B cell (primary cell): Measurements from ENCODE around the gene DENND2C. TPM values are rescaled to one million over a fixed set of nuclear protein-coding genes. Genes with fewer than 3 reads are reported as not detected.

ENCODE experiments used
- ATAC-seq: fragments of 200-7000 bp; cut with Tn5 transposase; one replicate; pipeline ENCODE4 v1.10.0; 2021; ENCODE audit warnings: low read depth, mild to moderate bottlenecking, moderate number of reproducible peaks, moderate library complexity
- CTCF ChIA-PET: fragments of 350-600 bp; sonication (Branson Sonifier 250); formaldehyde crosslinking; loops from one replicate; lab custom pipeline; 2021; ENCODE audit warnings: antibody characterized with exemption, inconsistent platforms; lab: Charles Lee
- POLR2A ChIA-PET: fragments of 350-600 bp; sonication (Branson Sonifier 250); formaldehyde crosslinking; loops from one replicate; lab custom pipeline; 2021; ENCODE audit warnings: antibody characterized with exemption; lab: Charles Lee
- DNase-seq: peaks from one replicate; pipeline ENCODE4 v3.0.0; 2013
- H2AFZ ChIP-seq: 2 replicates; pipeline ENCODE4 v1.6.1; 2012; ENCODE audit warnings: mild to moderate bottlenecking, low read depth, low read length; ENCODE audit not compliant: insufficient read depth, poor library complexity, severe bottlenecking
- H3K27ac ChIP-seq, 2 donors: 1 replicate in 1 of 2; 2 replicates in 1 of 2; pipeline ENCODE4 v1.5.1; 2012 to 2013; ENCODE audit warnings: low read length in 2 of 2, mild to moderate bottlenecking in 2 of 2, moderate library complexity in 1 of 2
- H3K27me3 ChIP-seq, 4 experiments: fragments of 200-600 bp in 1 of 4; sonication (generic) in 1 of 4; replicated peaks in 1 of 4; 1 replicate in 2 of 4; 2 replicates in 2 of 4; pipeline versions ENCODE4 v1.6.1 to v1.7.0; 2013 to 2016; ENCODE audit warnings: low read length in 3 of 4, mild to moderate bottlenecking in 2 of 4, mixed read lengths in 1 of 4, moderate library complexity in 1 of 4; ENCODE audit not compliant: insufficient read depth in 4 of 4, control insufficient read depth in 3 of 4; ENCODE audit errors: control extremely low read depth in 1 of 4
- H3K36me3 ChIP-seq, 2 experiments: replicated peaks in 1 of 2; 1 replicate in 1 of 2; 2 replicates in 1 of 2; pipeline versions ENCODE4 v1.6.1 to v1.7.1; 2013; ENCODE audit warnings: low read length in 1 of 2; ENCODE audit not compliant: insufficient read depth in 2 of 2, control insufficient read depth in 1 of 2; ENCODE audit errors: control extremely low read depth in 1 of 2, extremely low read depth in 1 of 2
- H3K4me1 ChIP-seq, 2 donors: fragments of 200-600 bp in 1 of 2; sonication (generic) in 1 of 2; 1 replicate in 1 of 2; 2 replicates in 1 of 2; pipeline versions ENCODE4 v1.5.1 to v1.6.1; 2013 to 2017; ENCODE audit warnings: low read length in 2 of 2; ENCODE audit not compliant: control insufficient read depth in 2 of 2, insufficient read depth in 2 of 2
- H3K4me2 ChIP-seq: replicated peaks from 2 replicates; pipeline ENCODE3; 2012; ENCODE audit warnings: mild to moderate bottlenecking, low read depth, low read length; ENCODE audit not compliant: poor library complexity, severe bottlenecking
- H3K4me3 ChIP-seq, 5 experiments: fragments of 200-600 bp in 1 of 5; sonication (generic) in 1 of 5; 1 replicate in 3 of 5; 2 replicates in 2 of 5; pipeline versions ENCODE4 v1.5.1 to v1.7.0; 2011 to 2016; ENCODE audit warnings: low read length in 4 of 5, mild to moderate bottlenecking in 4 of 5, low read depth in 2 of 5, control low read depth in 1 of 5, moderate library complexity in 1 of 5; ENCODE audit not compliant: insufficient read depth in 1 of 5; ENCODE audit errors: control extremely low read depth in 1 of 5, extremely low read depth in 1 of 5
- H3K79me2 ChIP-seq: fragments of 200-600 bp; sonication (generic); one replicate; pipeline ENCODE4 v1.6.0; 2016; ENCODE audit warnings: low read length; ENCODE audit not compliant: control insufficient read depth, insufficient read depth
- H3K9ac ChIP-seq: fragments of 200-600 bp; sonication (generic); 2 replicates; pipeline ENCODE4 v1.6.1; 2017; ENCODE audit warnings: mild to moderate bottlenecking, low read length, moderate library complexity
- H3K9me3 ChIP-seq, 3 donors: one replicate each; pipeline versions ENCODE4 v1.6.1 to v1.7.1; 2013; ENCODE audit warnings: low read length in 2 of 3; ENCODE audit not compliant: control insufficient read depth in 2 of 3, insufficient read depth in 1 of 3; ENCODE audit errors: control extremely low read depth in 1 of 3
- H4K20me1 ChIP-seq: 2 replicates; pipeline ENCODE4 v1.6.0; 2012; ENCODE audit warnings: mild to moderate bottlenecking, low read length; ENCODE audit not compliant: insufficient read depth, control insufficient read depth, poor library complexity, severe bottlenecking
- H3K27ac Mint-ChIP-seq: one replicate; pipeline ENCODE4 v1.8.0; 2021; ENCODE audit warnings: mixed read lengths
- H3K27me3 Mint-ChIP-seq: one replicate; pipeline ENCODE4 v1.8.0; 2021; ENCODE audit warnings: mixed read lengths
- H3K4me1 Mint-ChIP-seq: one replicate; pipeline ENCODE4 v1.8.0; 2021; ENCODE audit warnings: mixed read lengths
- H3K4me3 Mint-ChIP-seq: one replicate; pipeline ENCODE4 v1.8.0; 2021; ENCODE audit warnings: mixed read lengths
- H3K9me3 Mint-ChIP-seq: one replicate; pipeline ENCODE4 v1.8.0; 2022; ENCODE audit warnings: mixed read lengths; ENCODE audit not compliant: insufficient read depth
- EZH2 ChIP-seq: IDR thresholded peaks from 2 replicates; pipeline ENCODE4 v1.6.1; 2012; ENCODE audit warnings: borderline replicate concordance, low read depth, mild to moderate bottlenecking, moderate library complexity, low read length; ENCODE audit not compliant: insufficient read depth, poor library complexity, severe bottlenecking
- WGBS: methylation state at CpG from one replicate; pipeline ENCODE4 v1.1.5; 2013; ENCODE audit warnings: missing lambda C conversion rate; ENCODE audit not compliant: insufficient coverage; 5-methylcytosine and 5-hydroxymethylcytosine counted together
- intact Hi-C: fragments of 100-400 bp; cut with micrococcal nuclease; formaldehyde crosslinking; loops from one replicate; pipeline ENCODE4 v1.10.0; 2022
- polyA plus RNA-seq: library from polyadenylated mRNA; depleted of rRNA; stranded (reverse); fragments of >200 nt; gene quantifications from 2 replicates; pipeline ENCODE4 v1.2.3, GENCODE V29; 2012
- total RNA-seq, 2 donors: library from RNA; stranded (reverse); fragments of 120-200 nt in 1 of 2; gene quantifications; 1 replicate in 1 of 2; 2 replicates in 1 of 2; pipeline versions ENCODE4 v1.2.3 to v1.2.4, GENCODE V29; 2013 to 2022
- TF ChIP-seq, protein P1 (sequence below): fragments of 200-600 bp; IDR thresholded peaks from one replicate; pipeline ENCODE4 v1.8.0; 2022; ENCODE audit warnings: antibody characterized with exemption, mild to moderate bottlenecking

Gene DENND2C
- total and polyA plus RNA-seq, 2 donors (not counting 1 experiment from before 2014, with no cell fraction given): 0.18 to 0.76 TPM

DNA sequence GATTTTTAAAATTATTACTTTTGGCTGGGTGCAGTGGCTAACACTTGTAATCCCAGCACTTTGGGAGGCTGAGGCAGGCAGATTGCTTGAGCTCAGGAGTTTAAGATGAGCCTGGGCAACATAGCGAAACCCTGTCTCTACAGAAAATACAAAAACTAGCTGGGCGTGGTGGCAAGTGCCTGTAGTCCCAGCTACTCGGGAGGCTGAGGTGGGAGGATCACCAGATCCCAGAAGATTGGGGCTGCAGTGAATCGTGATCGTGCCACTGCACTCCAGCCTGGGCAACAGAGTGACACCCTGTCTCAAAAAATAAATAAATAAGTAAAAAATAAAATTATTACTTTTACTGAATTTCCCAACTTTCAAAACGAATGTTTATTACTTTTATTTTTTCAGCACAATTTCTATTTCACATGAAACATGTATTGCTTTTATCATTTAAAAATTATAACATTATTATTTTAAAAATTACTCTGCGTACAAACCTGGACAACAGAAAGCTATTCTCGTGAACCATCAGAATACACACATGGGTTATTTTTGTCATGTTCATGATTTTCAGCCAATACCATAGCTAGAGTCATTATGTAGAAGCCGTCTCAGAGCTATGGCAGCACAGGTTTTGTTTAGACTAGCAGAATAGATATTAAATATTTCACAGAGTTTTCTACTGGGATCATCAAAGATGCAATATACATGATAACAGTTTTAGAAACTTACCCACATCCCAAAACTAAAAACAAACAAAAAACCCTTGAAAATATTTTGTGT lies 24.9 kb upstream of the DENND2C start:
- H3K4me1 ChIP-seq: no peaks in the 10 kb centered on the region
- no peaks in the 10 kb centered on the region for H3K79me2 ChIP-seq
- no peaks in the 10 kb centered on the region for H3K9me3 ChIP-seq
- DNase-seq (no peak), ATAC-seq (no peak)
- H3K4me3 ChIP-seq: no peak overlapping the region
- no peak for TF ChIP-seq EZH2
- TF ChIP-seq, protein P1, sequence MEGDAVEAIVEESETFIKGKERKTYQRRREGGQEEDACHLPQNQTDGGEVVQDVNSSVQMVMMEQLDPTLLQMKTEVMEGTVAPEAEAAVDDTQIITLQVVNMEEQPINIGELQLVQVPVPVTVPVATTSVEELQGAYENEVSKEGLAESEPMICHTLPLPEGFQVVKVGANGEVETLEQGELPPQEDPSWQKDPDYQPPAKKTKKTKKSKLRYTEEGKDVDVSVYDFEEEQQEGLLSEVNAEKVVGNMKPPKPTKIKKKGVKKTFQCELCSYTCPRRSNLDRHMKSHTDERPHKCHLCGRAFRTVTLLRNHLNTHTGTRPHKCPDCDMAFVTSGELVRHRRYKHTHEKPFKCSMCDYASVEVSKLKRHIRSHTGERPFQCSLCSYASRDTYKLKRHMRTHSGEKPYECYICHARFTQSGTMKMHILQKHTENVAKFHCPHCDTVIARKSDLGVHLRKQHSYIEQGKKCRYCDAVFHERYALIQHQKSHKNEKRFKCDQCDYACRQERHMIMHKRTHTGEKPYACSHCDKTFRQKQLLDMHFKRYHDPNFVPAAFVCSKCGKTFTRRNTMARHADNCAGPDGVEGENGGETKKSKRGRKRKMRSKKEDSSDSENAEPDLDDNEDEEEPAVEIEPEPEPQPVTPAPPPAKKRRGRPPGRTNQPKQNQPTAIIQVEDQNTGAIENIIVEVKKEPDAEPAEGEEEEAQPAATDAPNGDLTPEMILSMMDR: no peak
- H4K20me1 ChIP-seq: no peaks in the 10 kb centered on the region
- Mint-ChIP-seq H3K27me3 (peaks cover 36% of the 10 kb centered on the region), H3K27ac (no peak overlapping the region), H3K9me3 (no peaks in the 10 kb centered on the region), H3K4me1 (no peaks in the 10 kb centered on the region), H3K4me3 (no peak overlapping the region)
- H2AFZ ChIP-seq: no peak overlapping the region
- H3K27me3 ChIP-seq: peaks cover 0 to 3% (median 0%) of the 10 kb centered on the region in 4 experiments
- H3K27ac ChIP-seq: no peak overlapping the region
- no peaks in the 10 kb centered on the region for H3K36me3 ChIP-seq
- H3K9ac ChIP-seq: no peak overlapping the region
- H3K4me2 ChIP-seq: no peak overlapping the region
- ChIA-PET POLR2A (no interaction called here), CTCF (no interaction called here)
- WGBS: 100% methylated on average over 2 of the region's 9 CpGs
- intact Hi-C loops: no loop called here

DNA sequence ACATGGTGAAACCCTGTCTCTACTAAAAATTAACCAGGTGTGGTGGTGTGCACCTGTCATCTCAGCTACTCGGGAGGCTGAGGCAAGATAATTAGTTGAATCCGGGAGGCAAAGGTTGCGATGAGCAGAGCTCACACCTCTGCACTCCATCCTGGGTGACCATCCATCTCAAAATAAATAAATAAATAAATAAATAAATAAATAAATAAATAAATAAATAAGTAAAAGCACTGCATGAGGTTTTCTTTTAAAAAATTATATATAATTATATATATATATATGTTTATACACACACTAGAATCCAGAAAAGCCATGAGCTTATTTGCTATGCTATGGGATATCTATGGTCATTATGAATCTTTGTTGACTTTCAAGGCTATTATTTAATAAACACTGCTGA lies 23.1 kb upstream of the DENND2C start:
- CTCF ChIA-PET: interaction anchor here (1.1 kb wide), 1 partner anchor 14 kb away, joined by 3 read pairs; no protein-coding TSS in a partner anchor
- intact Hi-C loops: no loop called here

More for the DNA sequence above, 23.1 kb upstream of the DENND2C start:
- no peak overlapping the region for H3K4me2 ChIP-seq
- ATAC-seq (no peak), DNase-seq (no peak)
- Mint-ChIP-seq H3K27me3 (peaks cover 39% of the 10 kb centered on the region), H3K9me3 (no peaks in the 10 kb centered on the region), H3K27ac (no peak overlapping the region), H3K4me3 (no peak overlapping the region), H3K4me1 (no peaks in the 10 kb centered on the region)
- no peaks in the 10 kb centered on the region for H3K36me3 ChIP-seq
- no peak overlapping the region for H3K27ac ChIP-seq
- no peaks in the 10 kb centered on the region for H4K20me1 ChIP-seq
- no peak for TF ChIP-seq EZH2
- TF ChIP-seq, protein P1: no peak
- no peaks in the 10 kb centered on the region for H3K4me1 ChIP-seq
- H3K9me3 ChIP-seq: no peaks in the 10 kb centered on the region
- H3K79me2 ChIP-seq: no peaks in the 10 kb centered on the region
- H3K4me3 ChIP-seq: no peak overlapping the region
- POLR2A ChIA-PET: no interaction called here
- WGBS: 100% methylated on average over 1 of the region's 3 CpGs
- no peak overlapping the region for H2AFZ ChIP-seq
- no peak overlapping the region for H3K9ac ChIP-seq
- peaks cover 0 to 12% (median 6%) of the 10 kb centered on the region in 4 experiments for H3K27me3 ChIP-seq
